Esophagus squamous epithelium (tissue), 5 donors: Measurements from ENCODE around the gene TOR4A. TPM values are rescaled to one million over a fixed set of nuclear protein-coding genes. Genes with fewer than 3 reads are reported as not detected.
A peak's percentile ranks its signal among the peaks of the same experiment; 100 is the strongest.

Experiments
- DNase-seq: peaks from one replicate; lab custom pipeline; 2025; lab: John Stamatoyannopoulos, UW
- H3K27ac ChIP-seq, 4 donors: fragments of 200-600 bp; sonication (generic); one replicate each; pipeline ENCODE4 v1.5.1; 2016 to 2019; ENCODE audit warnings: mild to moderate bottlenecking in 1 of 4
- H3K27me3 ChIP-seq, 4 donors: fragments of 200-600 bp; sonication (generic); 1 replicate in 3 of 4; 2 replicates in 1 of 4; pipeline versions ENCODE4 v1.5.1 to v1.6.0; 2017 to 2021; ENCODE audit warnings: antibody characterized with exemption in 1 of 4
- H3K36me3 ChIP-seq, 3 donors: fragments of 200-600 bp; sonication (generic); one replicate each; pipeline ENCODE4 v1.5.1; 2016 to 2019
- H3K4me1 ChIP-seq, 3 donors: fragments of 200-600 bp; sonication (generic); one replicate each; pipeline ENCODE4 v1.5.1; 2017 to 2019
- H3K4me3 ChIP-seq, 4 donors: fragments of 200-600 bp; sonication (generic); 1 replicate in 3 of 4; 2 replicates in 1 of 4; pipeline ENCODE4 v1.5.1; 2016 to 2019; ENCODE audit warnings: mild to moderate bottlenecking in 2 of 4, moderate library complexity in 1 of 4
- H3K9me3 ChIP-seq, 3 donors: fragments of 200-600 bp; sonication (generic); one replicate each; pipeline ENCODE4 v1.5.1; 2016 to 2019
- CTCF ChIP-seq, 6 experiments: fragments of 450-650 bp in 4 of 6; fragments of 200-600 bp in 2 of 6; sonication (generic) in 2 of 6; IDR thresholded peaks; one replicate each; pipeline ENCODE4 v1.5.1; 2016 to 2019; ENCODE audit warnings: antibody characterized with exemption in 6 of 6, mild to moderate bottlenecking in 4 of 6, moderate library complexity in 4 of 6
- POLR2A ChIP-seq, 4 donors: fragments of 450-650 bp; IDR thresholded peaks; one replicate each; pipeline ENCODE4 v1.6.1; 2017; ENCODE audit warnings: antibody characterized with exemption in 4 of 4, mild to moderate bottlenecking in 4 of 4, moderate library complexity in 3 of 4
- WGBS, 2 donors: methylation state at CpG; one replicate each; pipeline ENCODE4 v1.1.5; 2018; 5-methylcytosine and 5-hydroxymethylcytosine counted together
- intact Hi-C: fragments of 100-400 bp; cut with DNase I; formaldehyde crosslinking; loops from one replicate; pipeline ENCODE4 v1.15.0; 2022
- total RNA-seq, 4 donors: library from RNA; depleted of rRNA; stranded (reverse); fragments of >200 nt; gene quantifications; one replicate each; pipeline ENCODE4 v1.1.0, GENCODE V29; 2016
- donor health status: DM: yes; HTN: yes; CAD: no.

TOR4A gene
- total RNA-seq, 4 donors from 2014 or later = 8.8 to 17.5 (median 13.5) TPM

- Histone ChIP-seq H3K4me3 (peak overlapping the region; percentile 53 to 79 (median 58)), H3K27me3 (peaks cover 0 to 73% (median 2%) of the 10 kb centered on the region in 4 donors), H3K27ac (peak overlapping the region; percentile 68 to 91 (median 83)), H3K9me3 (no peaks in the 10 kb centered on the region), H3K4me1 (peaks cover 62 to 94% (median 63%) of the 10 kb centered on the region in 3 donors), H3K36me3 (peaks cover 0 to 15% (median 0%) of the 10 kb centered on the region in 3 donors)
- TF ChIP-seq CTCF (IDR thresholded peaks at IDR 0.05) = peak in 3 of 6 experiments; percentile 18 to 33 (median 25)
- no peak for TF ChIP-seq POLR2A (IDR thresholded peaks at IDR 0.05)
- DNase-seq = no peak
- intact Hi-C loops = no loop called here
- WGBS, 2 donors = 0 to 5% methylated on average over 11 to 13 of the region's 115 CpGs
Measured at GRCh38 chr9:137301081-137301947, 23.8 kb downstream of the TOR4A start.

GRCh38 chr9:137302118-137302448 is 24.6 kb downstream of the TOR4A start, which contains the start of gene NRARP:
Gene NRARP (minus strand): TSS chr9:137302271. CDS start chr9:137301928, 343 bp downstream.
- Histone ChIP-seq H3K4me1 (peaks cover 65 to 94% (median 68%) of the 10 kb centered on the region in 3 donors), H3K27ac (peak within 1 kb of the TSS; percentile 84 to 94 (median 90)), H3K27me3 (peaks cover 0 to 73% (median 2%) of the 10 kb centered on the region in 4 donors), H3K36me3 (peaks cover 0 to 15% (median 0%) of the 10 kb centered on the region in 3 donors), H3K4me3 (peak within 1 kb of the TSS; percentile 53 to 79 (median 58)), H3K9me3 (no peaks in the 10 kb centered on the region)
- no CpG with 5 or more reads among the region's 60 CpGs for WGBS, 2 donors
- DNase-seq = peak; percentile 64
- intact Hi-C loops = no loop called here
- peak in 3 of 4 donors; percentile 75 to 96 (median 79) for TF ChIP-seq POLR2A (IDR thresholded peaks at IDR 0.05)
- TF ChIP-seq CTCF (IDR thresholded peaks at IDR 0.05) = no peak

- intact Hi-C loops = no loop called here
- Histone ChIP-seq H3K4me1 (peaks cover 70 to 94% (median 71%) of the 10 kb centered on the region in 3 donors), H3K4me3 (peak overlapping the region; percentile 35 to 79 (median 54)), H3K27me3 (peaks cover 0 to 74% (median 2%) of the 10 kb centered on the region in 4 donors), H3K9me3 (no peaks in the 10 kb centered on the region), H3K27ac (peak overlapping the region; percentile 84 to 94 (median 90)), H3K36me3 (peaks cover 0 to 15% (median 0%) of the 10 kb centered on the region in 3 donors)
- TF ChIP-seq CTCF (IDR thresholded peaks at IDR 0.05) (peak in 5 of 6 experiments; percentile 15 to 71 (median 53)), POLR2A (IDR thresholded peaks at IDR 0.05) (no peak)
- 0 to 2% methylated on average over 5 to 11 of the region's 78 CpGs for WGBS, 2 donors
- DNase-seq = no peak
Measured at GRCh38 chr9:137302449-137303150, 25.1 kb downstream of the TOR4A start.

GRCh38 chr9:137303151-137303892 is 25.8 kb downstream of the TOR4A start:
- intact Hi-C loops = no loop called here
- Histone ChIP-seq H3K9me3 (no peaks in the 10 kb centered on the region), H3K36me3 (peaks cover 0 to 12% (median 0%) of the 10 kb centered on the region in 3 donors), H3K4me3 (peak overlapping the region; percentile 35 to 79 (median 54)), H3K4me1 (peaks cover 67 to 94% (median 78%) of the 10 kb centered on the region in 3 donors), H3K27ac (peak overlapping the region; percentile 84 to 94 (median 90)), H3K27me3 (peaks cover 0 to 75% (median 2%) of the 10 kb centered on the region in 4 donors)
- no peak for DNase-seq
- 34% methylated on average over 13 of the region's 23 CpGs; no CpG with 5 or more reads in 1 of the 2 donors for WGBS, 2 donors
- TF ChIP-seq CTCF (IDR thresholded peaks at IDR 0.05) (no peak), POLR2A (IDR thresholded peaks at IDR 0.05) (no peak)
